Mesothelial cell of epicardium (in vitro differentiated cells): ENCODE results near the gene KCNA2. TPM values are rescaled to one million over a fixed set of nuclear protein-coding genes. Genes with fewer than 3 reads are reported as not detected.

Experiments used
- DNase-seq, 2 experiments: peaks; one replicate each; pipeline ENCODE4 v3.0.0; 2021; ENCODE audit warnings: low spot score in 2 of 2; ENCODE audit not compliant: unreplicated experiment in 2 of 2
- H3K27ac Mint-ChIP-seq: 2 replicates; pipeline ENCODE4 v1.8.0; 2021; ENCODE audit warnings: mixed read lengths
- H3K27me3 Mint-ChIP-seq: 2 replicates; pipeline ENCODE4 v1.8.0; 2021; ENCODE audit warnings: low read depth, mixed read lengths
- H3K36me3 Mint-ChIP-seq: 2 replicates; pipeline ENCODE4 v1.8.0; 2021; ENCODE audit warnings: mixed read lengths
- H3K4me1 Mint-ChIP-seq: 2 replicates; pipeline ENCODE4 v1.8.0; 2021; ENCODE audit warnings: mixed read lengths
- H3K4me3 Mint-ChIP-seq: 2 replicates; pipeline ENCODE4 v1.8.0; 2021; ENCODE audit warnings: mild to moderate bottlenecking, moderate library complexity, mixed read lengths
- H3K9me3 Mint-ChIP-seq: 2 replicates; pipeline ENCODE4 v1.8.0; 2021; ENCODE audit warnings: mixed read lengths
- CTCF ChIP-seq: fragments of 200-600 bp; sonication (generic); IDR thresholded peaks from one replicate; pipeline ENCODE4 v1.5.0; 2021; ENCODE audit warnings: antibody characterized with exemption; ENCODE audit not compliant: unreplicated experiment
- total RNA-seq: library from RNA; stranded (reverse); gene quantifications from 3 replicates; pipeline ENCODE4 v1.2.1, GENCODE V29; 2021

The KCNA2 gene
- total RNA-seq, 1 donor from 2014 or later, result 0.58 TPM

GRCh38 chr1:110549831-110550230 lies 56.3 kb downstream of the KCNA2 start:
- H3K9me3 Mint-ChIP-seq, result no peaks in the 10 kb centered on the region
- H3K4me3 Mint-ChIP-seq, result no peak overlapping the region
- no peak overlapping the region for H3K27ac Mint-ChIP-seq
- no peak for DNase-seq
- no peaks in the 10 kb centered on the region for H3K36me3 Mint-ChIP-seq
- peaks cover 70% of the 10 kb centered on the region for H3K27me3 Mint-ChIP-seq
- no peaks in the 10 kb centered on the region for H3K4me1 Mint-ChIP-seq
- no peak for TF ChIP-seq CTCF

DNA sequence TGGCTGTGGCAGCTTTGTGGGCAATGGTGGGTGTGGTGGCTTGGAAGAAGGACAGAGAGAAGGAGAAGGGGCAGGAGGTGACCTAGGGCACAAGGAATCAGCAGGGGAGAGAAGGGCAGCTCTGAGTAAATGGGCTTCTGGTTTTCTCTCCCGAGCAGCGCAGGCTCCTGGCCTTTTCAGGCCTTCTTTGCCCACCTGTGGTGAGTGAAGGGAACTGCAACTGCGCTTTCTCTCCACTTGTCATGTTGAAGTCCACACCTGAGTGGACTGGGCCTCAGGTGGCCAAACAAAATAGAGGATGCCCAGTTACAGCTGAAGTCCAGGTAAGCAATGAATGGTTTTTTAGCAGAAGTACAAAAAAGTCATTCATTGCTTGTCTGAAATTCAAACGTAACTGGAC lies 57.8 kb downstream of the KCNA2 start:
- H3K4me3 Mint-ChIP-seq, result no peak overlapping the region
- TF ChIP-seq CTCF, result peak; percentile 76
- no peaks in the 10 kb centered on the region for H3K9me3 Mint-ChIP-seq
- no peaks in the 10 kb centered on the region for H3K4me1 Mint-ChIP-seq
- no peak overlapping the region for H3K27ac Mint-ChIP-seq
- H3K36me3 Mint-ChIP-seq, result no peaks in the 10 kb centered on the region
- H3K27me3 Mint-ChIP-seq, result peaks cover 59% of the 10 kb centered on the region
- DNase-seq, result no peak

GRCh38 chr1:110547017-110547416 lies 59.1 kb downstream of the KCNA2 start:
- peaks cover 45% of the 10 kb centered on the region for H3K27me3 Mint-ChIP-seq
- no peak for TF ChIP-seq CTCF
- no peak for DNase-seq
- no peaks in the 10 kb centered on the region for H3K4me1 Mint-ChIP-seq
- H3K27ac Mint-ChIP-seq, result no peak overlapping the region
- no peak overlapping the region for H3K4me3 Mint-ChIP-seq
- no peaks in the 10 kb centered on the region for H3K36me3 Mint-ChIP-seq
- H3K9me3 Mint-ChIP-seq, result no peaks in the 10 kb centered on the region

- H3K4me1 Mint-ChIP-seq, result no peaks in the 10 kb centered on the region
- H3K27me3 Mint-ChIP-seq, result peaks cover 40% of the 10 kb centered on the region
- H3K4me3 Mint-ChIP-seq, result no peak overlapping the region
- H3K36me3 Mint-ChIP-seq, result no peaks in the 10 kb centered on the region
- H3K9me3 Mint-ChIP-seq, result no peaks in the 10 kb centered on the region
- TF ChIP-seq CTCF, result no peak
- no peak overlapping the region for H3K27ac Mint-ChIP-seq
- DNase-seq, result no peak
These were observed 60.7 kb downstream of the KCNA2 start for GRCh38 chr1:110545492-110545891.

GRCh38 chr1:110544753-110545152 lies 61.4 kb downstream of the KCNA2 start:
- no peak for DNase-seq
- Mint-ChIP-seq H3K27me3 (peaks cover 41% of the 10 kb centered on the region), H3K4me1 (no peaks in the 10 kb centered on the region), H3K36me3 (no peaks in the 10 kb centered on the region), H3K27ac (no peak overlapping the region), H3K9me3 (no peaks in the 10 kb centered on the region), H3K4me3 (no peak overlapping the region)
- no peak for TF ChIP-seq CTCF

Other genes with a start within 250 kb of the KCNA2 start
- 13.7 to 14.4 TPM (median 13.7 TPM) in 3 replicates for gene SLC16A4, start 215.3 kb downstream of the KCNA2 start, total RNA-seq
- gene LAMTOR5, start 198.7 kb downstream of the KCNA2 start, total RNA-seq, result 96.5 to 106 TPM (median 97.8 TPM) in 3 replicates
- 0.69 to 1.3 TPM (median 0.95 TPM) in 3 replicates for gene PROK1, start 155.2 kb downstream of the KCNA2 start, total RNA-seq
- not detected in 3 replicates for gene KCNA10, start 87.2 kb downstream of the KCNA2 start, total RNA-seq
- gene KCNA3, start 68.6 kb upstream of the KCNA2 start, total RNA-seq, result 0.29 to 0.45 TPM (median 0.34 TPM) in 3 replicates